Breast epithelium (tissue), 3 donors: ENCODE measurements around the gene PGLYRP4.

Experiments
- POLR2A ChIP-seq: fragments of 450-650 bp; IDR thresholded peaks from one replicate; pipeline ENCODE4 v1.6.1; 2016; ENCODE audit warnings: antibody characterized with exemption, mild to moderate bottlenecking, moderate library complexity
- POLR2AphosphoS5 ChIP-seq, 3 donors: sonication (generic); formaldehyde crosslinking; IDR thresholded peaks; one replicate each; pipeline ENCODE4 v1.6.1; 2017; ENCODE audit warnings: antibody characterized with exemption in 3 of 3
- TF ChIP-seq, protein P1 (sequence below), 3 donors: fragments of 450-650 bp; IDR thresholded peaks; one replicate each; pipeline ENCODE4 v1.5.1; 2016 to 2017; ENCODE audit warnings: antibody characterized with exemption in 3 of 3, mild to moderate bottlenecking in 3 of 3, moderate library complexity in 3 of 3

DNA sequence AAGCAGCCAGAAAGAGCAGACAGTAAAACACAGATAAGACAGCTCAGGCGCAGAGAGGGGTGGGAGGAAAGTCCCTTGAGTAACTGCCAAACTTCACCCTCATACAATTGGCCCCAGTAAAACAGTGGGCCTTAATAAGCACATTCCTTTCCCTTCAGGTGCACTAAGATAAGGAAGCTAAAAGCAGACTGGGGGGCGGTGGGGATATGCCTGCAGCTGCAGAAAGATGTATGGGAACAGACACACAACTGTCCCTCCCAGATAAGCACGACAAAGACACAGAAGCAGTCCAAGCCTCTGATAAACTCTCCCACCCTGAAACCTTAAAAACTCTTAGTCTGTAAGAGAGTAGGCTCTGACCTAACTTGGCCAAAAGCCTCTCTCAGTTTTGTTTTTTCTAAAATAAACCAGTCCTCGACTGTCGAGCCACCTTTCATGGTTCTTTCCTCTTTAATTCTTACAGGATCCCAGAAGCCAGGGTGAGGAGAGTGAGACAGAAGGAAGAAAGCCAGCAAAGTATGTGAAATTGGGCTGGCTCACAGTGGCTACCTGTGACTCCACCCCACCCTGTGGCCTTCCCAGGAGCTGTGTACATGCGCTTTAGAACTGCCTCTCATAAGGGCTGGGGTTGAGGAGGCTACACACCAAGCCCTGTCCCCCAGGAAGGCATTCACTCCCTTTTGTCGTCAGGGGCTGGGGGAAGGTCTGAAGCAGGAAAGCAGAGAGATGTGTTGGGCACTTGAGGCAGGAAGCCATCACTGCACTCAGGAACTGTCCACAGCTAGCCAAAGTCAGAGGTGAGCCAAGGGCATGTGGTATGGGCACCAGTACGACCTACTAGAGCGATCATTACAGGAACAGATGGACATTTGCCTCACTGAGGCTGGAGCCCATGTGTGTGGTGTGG lies 4.6 kb downstream of the PGLYRP4 start:
- TF ChIP-seq POLR2A: no peak
- TF ChIP-seq, protein P1, sequence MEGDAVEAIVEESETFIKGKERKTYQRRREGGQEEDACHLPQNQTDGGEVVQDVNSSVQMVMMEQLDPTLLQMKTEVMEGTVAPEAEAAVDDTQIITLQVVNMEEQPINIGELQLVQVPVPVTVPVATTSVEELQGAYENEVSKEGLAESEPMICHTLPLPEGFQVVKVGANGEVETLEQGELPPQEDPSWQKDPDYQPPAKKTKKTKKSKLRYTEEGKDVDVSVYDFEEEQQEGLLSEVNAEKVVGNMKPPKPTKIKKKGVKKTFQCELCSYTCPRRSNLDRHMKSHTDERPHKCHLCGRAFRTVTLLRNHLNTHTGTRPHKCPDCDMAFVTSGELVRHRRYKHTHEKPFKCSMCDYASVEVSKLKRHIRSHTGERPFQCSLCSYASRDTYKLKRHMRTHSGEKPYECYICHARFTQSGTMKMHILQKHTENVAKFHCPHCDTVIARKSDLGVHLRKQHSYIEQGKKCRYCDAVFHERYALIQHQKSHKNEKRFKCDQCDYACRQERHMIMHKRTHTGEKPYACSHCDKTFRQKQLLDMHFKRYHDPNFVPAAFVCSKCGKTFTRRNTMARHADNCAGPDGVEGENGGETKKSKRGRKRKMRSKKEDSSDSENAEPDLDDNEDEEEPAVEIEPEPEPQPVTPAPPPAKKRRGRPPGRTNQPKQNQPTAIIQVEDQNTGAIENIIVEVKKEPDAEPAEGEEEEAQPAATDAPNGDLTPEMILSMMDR (IDR thresholded peaks at IDR 0.05): no peak
- no peak for TF ChIP-seq POLR2AphosphoS5 (IDR thresholded peaks at IDR 0.05)
